ENCODE results near the gene SRBD1.
A peak's percentile ranks its signal among the peaks of the same experiment; 100 is the strongest.
"Not testable (repeated sequence)": the region's sequence is repeated elsewhere in the genome, so short reads cannot be mapped to it uniquely, and the experiment has no call there.

The SRBD1 gene

GRCh38 chr2:45460825-45461224, 150.2 kb downstream of the SRBD1 start:
- no peak for FAIRE-seq

DNA sequence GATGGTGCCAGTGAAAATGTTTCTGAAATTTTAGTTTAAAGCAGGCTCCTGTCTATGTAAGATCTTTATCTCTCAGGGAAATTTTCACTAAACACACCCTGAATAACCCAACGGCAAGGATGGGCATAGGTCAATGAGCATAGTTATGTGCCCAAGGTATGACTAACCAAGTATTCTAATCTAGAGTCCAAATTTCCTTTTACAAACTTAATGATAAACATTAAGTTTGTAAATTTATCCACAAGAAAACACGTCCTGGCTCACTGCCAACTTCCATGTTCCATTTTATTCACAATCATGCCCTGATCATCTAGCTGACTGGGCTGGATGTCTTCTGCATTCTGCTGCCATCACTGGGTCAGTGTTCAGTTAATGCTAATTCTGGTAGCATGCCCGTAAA, 151.2 kb downstream of the SRBD1 start:
- no peak for FAIRE-seq

GRCh38 chr2:45458909-45459563, 152.0 kb downstream of the SRBD1 start:
- FAIRE-seq = no peak

- FAIRE-seq = no peak
Measured at GRCh38 chr2:45457211-45457945, 153.7 kb downstream of the SRBD1 start.

GRCh38 chr2:45452866-45453265, 158.2 kb downstream of the SRBD1 start:
- no peak for FAIRE-seq

DNA sequence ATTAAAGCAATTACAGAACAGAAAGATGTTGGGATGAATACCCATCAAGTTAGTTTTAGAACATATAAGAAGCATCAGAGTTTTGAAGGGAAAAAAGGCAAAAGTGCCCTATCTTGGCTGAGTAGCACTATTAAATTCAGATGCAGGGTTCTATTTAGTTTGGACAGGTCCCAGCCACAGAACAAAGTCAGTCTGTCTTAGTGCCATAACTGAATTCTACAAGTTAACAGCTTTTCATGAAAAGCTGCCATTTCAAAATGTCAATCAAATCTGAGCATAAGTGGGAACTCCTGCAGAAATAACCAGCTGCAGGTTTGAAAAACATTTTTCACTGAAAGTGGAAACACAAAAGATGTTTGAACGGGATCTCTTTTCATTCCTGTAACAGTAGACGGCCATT, 160.4 kb downstream of the SRBD1 start:
- no peak for FAIRE-seq

- no peak for FAIRE-seq
Measured at GRCh38 chr2:45448217-45448616, 162.8 kb downstream of the SRBD1 start.

DNA sequence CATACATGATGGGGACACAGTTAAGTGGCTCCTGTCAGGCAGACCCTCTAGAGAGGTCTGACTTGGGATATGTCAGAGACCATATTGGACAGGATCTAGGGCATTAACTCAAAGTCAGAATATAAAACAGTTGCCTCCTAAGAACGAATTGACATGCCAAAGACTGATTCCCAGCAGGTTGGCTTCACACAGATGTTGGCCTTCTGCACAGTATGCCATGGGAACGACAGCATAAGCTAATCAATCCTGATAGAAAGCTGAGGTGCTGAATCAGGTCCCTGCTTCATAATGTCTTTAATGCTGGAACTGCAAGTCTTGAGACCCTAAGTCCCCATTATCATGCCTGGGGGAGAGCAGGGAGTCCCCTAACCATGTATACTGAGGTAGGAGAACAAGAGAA, 165.1 kb downstream of the SRBD1 start:
- no peak for FAIRE-seq

DNA sequence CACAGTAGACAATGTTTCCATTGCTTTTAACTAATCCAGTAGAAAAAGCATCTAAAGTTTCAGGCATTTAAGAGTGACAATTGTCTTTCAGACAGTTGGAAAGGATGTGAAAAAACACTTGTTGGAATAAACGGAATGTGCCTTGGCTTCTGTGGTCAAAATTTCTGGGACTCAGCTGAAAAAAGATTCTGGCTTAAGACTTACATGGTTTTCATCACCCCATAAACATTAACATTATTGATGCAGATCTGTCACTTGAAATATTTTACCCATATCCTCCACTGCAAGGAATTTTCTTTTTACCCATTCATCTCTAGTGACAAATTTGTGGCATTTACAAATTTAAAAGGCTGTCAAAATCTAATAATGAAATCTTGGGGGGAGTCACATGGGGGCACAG, 166.0 kb downstream of the SRBD1 start:
- FAIRE-seq = no peak

GRCh38 chr2:45443012-45443411, 168.1 kb downstream of the SRBD1 start:
- no peak for FAIRE-seq

GRCh38 chr2:45442026-45442425, 169.0 kb downstream of the SRBD1 start:
- FAIRE-seq = no peak

DNA sequence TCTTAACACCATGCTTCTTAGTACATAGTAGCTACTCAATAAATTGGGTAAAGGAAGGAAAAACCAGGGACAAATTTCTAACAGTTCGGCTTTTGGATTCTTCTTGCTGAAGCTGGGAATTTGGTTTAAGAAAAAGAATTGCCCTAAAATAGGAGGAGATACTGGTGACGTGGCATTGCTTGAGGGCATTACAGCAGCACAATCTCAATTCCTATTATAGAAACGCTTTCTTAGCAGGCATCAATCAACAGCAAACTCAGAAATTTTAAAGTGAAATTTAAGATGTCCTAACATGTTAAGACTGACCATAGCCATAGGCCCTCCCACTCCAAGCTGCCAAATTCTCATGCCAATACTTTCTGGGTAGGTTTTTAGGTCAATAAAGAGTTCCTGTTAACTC, 169.5 kb downstream of the SRBD1 start:
- no peak for FAIRE-seq

- FAIRE-seq = peak; percentile 3
Measured at GRCh38 chr2:45439788-45440773, 171.0 kb downstream of the SRBD1 start.

GRCh38 chr2:45438872-45439665, 172.0 kb downstream of the SRBD1 start:
- no peak for FAIRE-seq

- no peak for FAIRE-seq
Measured at GRCh38 chr2:45436456-45436855, 174.6 kb downstream of the SRBD1 start.

DNA sequence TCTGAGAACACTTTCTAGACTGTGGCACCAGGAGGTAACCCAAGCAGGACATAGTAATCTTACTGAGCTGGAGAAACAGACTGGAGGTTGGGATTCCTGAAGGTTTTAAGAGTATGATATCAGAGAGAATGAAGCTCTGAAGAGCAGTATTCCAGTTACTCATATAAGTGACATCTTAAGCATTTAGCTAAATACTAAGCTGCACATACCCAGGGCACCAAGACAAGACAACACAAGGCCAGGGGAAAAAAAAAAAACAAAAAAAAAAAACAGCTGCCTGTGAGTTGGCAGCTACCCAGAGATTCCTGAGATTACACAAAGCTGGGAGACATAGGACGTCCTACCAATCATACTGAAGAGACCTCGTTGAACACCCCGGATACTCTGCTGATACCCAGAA, 175.8 kb downstream of the SRBD1 start:
- no peak for FAIRE-seq

DNA sequence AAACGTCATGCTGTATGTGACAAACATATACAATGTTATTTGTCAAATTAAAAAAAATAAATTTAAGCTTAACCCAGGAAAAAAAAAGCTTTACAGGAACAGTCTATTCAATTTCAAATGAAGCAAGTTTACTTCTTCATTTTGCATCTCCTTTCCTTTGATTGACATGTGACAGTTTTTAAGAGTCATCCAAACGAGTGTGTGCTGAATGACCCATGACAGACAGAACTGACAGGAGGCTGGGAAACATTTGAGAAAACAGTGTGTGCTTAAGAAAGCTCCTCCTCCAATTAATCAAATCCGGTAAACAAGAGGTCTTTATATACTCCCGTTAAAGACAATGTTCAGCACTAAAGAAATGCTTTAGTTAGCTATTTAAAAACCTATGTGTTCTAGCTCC, 177.7 kb downstream of the SRBD1 start:
- no peak for FAIRE-seq

GRCh38 chr2:45432406-45432805, 178.7 kb downstream of the SRBD1 start:
- FAIRE-seq = no peak

DNA sequence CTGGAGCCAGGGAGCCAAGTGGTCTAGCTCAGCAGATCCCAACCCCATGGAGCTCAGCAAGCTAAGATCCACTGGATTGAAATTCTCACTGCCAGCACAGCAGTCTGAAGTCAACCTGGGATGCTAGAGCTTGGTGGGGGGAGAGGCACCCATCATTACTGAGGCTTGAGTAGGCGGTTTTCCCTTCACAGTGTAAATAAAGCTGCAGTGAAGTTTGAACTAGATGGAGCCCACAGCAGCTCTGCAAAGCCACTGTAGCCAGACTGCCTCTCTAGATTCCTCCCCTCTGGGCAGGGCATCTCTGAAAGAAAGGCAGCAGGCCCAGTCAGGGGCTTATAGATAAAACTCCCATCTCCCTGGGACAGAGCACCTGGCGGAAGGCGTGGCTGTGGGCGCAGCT, 185.0 kb downstream of the SRBD1 start:
- not testable (repeated sequence) for FAIRE-seq

- no peak for FAIRE-seq
Measured at GRCh38 chr2:45422921-45423320, 188.1 kb downstream of the SRBD1 start.

- FAIRE-seq = no peak
Measured at GRCh38 chr2:45418532-45418931, 192.5 kb downstream of the SRBD1 start.

DNA sequence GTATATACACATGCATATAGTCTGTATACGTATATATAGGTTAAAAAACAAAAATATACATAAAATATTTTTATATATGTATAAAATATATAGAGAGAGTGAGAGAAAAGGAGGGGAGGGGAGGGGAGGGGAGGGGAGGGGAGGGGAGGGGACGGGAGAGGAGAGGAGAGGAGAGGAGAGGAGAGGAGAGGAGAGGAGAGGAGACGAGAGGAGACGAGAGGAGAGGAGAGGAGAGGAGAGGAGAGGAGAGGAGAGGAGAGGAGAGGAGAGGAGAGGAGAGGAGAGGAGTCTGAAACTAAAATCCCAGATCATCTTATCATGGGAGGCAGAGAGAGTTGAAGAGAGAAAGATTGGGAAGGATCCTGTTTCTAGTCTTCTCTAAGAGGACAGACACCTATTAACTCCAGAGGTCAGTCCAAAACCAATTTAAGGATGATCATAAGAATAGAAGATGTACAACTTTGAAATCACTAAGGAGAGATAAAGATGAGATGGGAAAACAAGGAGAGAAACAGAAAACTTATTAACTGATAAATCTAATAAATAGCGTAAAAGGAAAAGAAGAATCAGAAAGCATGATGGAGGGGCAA, 195.4 kb downstream of the SRBD1 start:
- FAIRE-seq = no peak
